ENCODE results near the gene TMEM129.

TMEM129 gene

GRCh38 chr4:1721003-1721665 is at the start of gene TMEM129, which contains the start of gene TACC3:
Gene TMEM129 (minus strand): TSS chr4:1721323. CDS start chr4:1720837, 486 bp downstream.
Gene TACC3 (plus strand): TSS chr4:1721521. CDS start chr4:1723422, 1,901 bp downstream.
- peak; percentile 70 for DNase-seq

- DNase-seq = no peak
Measured at GRCh38 chr4:1770791-1771231, 49.7 kb upstream of the TMEM129 start.

- DNase-seq = no peak
Measured at GRCh38 chr4:1770245-1770644, 49.1 kb upstream of the TMEM129 start.

- DNase-seq = no peak
Measured at GRCh38 chr4:1769692-1770091, 48.6 kb upstream of the TMEM129 start.

GRCh38 chr4:1768367-1769034 is 47.4 kb upstream of the TMEM129 start:
- no peak for DNase-seq

GRCh38 chr4:1767770-1768366 is 46.7 kb upstream of the TMEM129 start:
- no peak for DNase-seq

- no peak for DNase-seq
Measured at GRCh38 chr4:1767061-1767769, 46.1 kb upstream of the TMEM129 start.

- no peak for DNase-seq
Measured at GRCh38 chr4:1766106-1767060, 45.3 kb upstream of the TMEM129 start.

GRCh38 chr4:1765409-1766072 is 44.4 kb upstream of the TMEM129 start:
- DNase-seq = no peak

- DNase-seq = no peak
Measured at GRCh38 chr4:1764670-1765069, 43.5 kb upstream of the TMEM129 start.

GRCh38 chr4:1763550-1764080 is 42.5 kb upstream of the TMEM129 start:
- no peak for DNase-seq

GRCh38 chr4:1763070-1763549 is 42.0 kb upstream of the TMEM129 start:
- DNase-seq = no peak

- no peak for DNase-seq
Measured at GRCh38 chr4:1762264-1763010, 41.3 kb upstream of the TMEM129 start.

- DNase-seq = no peak
Measured at GRCh38 chr4:1761130-1761689, 40.1 kb upstream of the TMEM129 start.

- DNase-seq = no peak
Measured at GRCh38 chr4:1760521-1761071, 39.5 kb upstream of the TMEM129 start.

GRCh38 chr4:1759818-1760223 is 38.7 kb upstream of the TMEM129 start:
- no peak for DNase-seq

- DNase-seq = no peak
Measured at GRCh38 chr4:1759170-1759817, 38.2 kb upstream of the TMEM129 start.

- DNase-seq = no peak
Measured at GRCh38 chr4:1758306-1759121, 37.4 kb upstream of the TMEM129 start.

Data from NCI-H2227 treated with DMSO at 0.1 percent for 48 hours (cell line).